GM18858 (cell line): Measurements from ENCODE around the gene STARD9.

Experiments
- ATAC-seq: cut with Tn5 transposase; IDR thresholded peaks from one replicate; pipeline ENCODE4 v1.9.1; 2021; ENCODE audit not compliant: unreplicated experiment

Gene STARD9

DNA sequence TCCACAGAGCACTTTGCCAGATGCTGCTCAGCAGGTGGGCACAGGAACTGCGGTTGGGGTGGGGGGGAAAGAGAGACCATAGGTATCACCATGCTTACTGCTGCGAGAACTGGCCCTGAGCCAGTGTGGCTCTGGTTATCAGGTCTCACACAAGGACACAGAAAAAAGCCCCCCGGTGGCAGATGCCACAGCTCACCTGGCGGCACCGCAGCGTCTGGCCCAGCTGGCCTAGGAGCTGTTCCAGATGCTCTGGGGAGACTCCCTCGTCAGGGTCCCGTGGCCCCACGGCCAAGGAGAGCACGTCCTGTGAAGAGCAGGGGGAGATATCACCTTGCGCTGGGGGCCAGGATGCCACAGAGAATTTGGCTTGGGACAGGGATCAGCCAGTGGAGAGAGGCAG, 150.7 kb downstream of the STARD9 start:
- no peak for ATAC-seq

DNA sequence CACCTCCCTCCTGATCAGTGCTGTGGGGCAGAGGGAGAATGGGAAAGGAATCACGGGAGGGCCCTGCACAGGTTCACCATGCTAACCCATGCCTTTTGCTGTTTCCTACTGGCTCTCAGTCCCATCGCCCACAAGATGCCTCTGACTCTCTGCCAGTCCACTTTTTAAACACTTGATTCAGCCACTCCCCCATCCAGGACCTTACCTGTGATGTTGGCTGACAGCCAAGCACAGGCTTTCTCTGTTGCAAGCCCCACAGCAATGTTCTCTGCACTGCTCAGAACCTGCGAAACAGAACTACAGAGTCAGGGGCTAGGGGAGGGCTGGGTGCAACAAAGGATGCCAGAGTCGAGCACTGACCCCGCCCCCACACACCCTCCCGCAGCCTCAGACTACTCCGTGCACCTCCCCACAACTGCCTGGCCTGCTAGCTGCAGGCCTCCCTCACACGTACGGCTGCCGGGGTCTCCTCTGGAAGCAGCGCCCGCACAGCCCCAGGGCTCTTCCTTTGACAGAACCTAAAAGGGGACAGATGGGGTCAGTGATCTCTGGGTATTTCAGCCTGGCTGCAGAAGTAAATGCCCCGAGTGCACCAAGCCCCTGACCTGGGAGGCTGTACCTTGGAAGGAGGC, 152.5 kb downstream of the STARD9 start:
- ATAC-seq, result no peak

DNA sequence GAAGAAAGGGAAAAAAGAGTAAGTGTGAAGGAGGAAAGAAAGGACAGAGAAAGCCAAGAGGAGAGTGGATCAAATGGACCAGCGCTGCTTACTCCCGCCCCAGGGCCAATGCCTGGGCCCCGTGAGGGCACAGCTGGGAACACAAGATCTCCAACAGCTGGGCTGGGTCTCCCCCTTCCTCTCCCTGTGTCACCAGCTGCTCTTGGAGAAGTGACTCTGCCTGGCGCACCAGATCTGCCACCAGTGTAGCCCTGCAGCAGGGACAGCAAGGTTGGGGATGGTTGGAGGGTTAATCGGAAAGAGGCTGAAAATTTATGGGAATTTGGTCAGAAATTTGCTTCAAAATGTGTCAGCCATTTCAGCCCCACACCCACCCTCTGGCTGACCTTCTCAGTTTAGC, 153.2 kb downstream of the STARD9 start:
- ATAC-seq, result no peak

DNA sequence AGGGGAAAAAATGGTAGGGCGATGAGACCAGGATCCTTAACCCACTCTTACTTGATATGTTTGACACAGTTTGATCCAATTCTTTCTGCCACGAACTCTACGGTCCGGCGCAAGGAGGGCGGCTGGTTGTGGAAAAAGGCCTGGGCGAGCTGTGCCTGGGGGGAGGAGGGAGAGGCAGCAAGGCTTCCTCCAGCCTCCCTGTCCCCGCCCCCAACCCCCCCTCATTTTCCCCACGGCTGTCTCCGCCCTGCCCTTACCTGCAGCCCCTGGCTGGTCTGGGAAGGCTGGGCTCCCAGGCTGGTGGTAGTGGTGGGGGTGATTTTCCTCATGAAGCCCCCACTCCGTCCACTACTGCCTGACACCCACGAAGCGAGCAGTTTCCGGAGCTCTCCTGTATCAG, 153.6 kb downstream of the STARD9 start:
- ATAC-seq, result no peak

DNA sequence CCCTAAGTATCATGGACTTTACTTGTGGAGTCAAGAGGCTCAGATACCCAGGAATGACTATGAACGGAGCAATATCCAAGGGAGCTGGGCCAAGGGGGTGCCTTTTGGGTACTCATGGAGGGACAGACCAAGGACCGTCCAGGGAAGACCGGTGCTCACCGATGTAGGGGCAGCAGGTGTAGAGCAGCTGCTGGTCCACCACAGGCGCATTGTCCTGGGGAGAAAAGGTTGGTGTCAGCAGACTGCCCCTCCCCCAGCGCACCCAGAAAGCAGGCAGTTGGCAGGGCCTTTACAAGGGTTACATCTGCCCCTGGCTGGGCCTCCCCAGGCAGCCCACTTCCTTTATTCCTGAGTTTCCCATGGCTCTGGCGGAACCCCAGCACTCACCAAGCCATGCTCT, 154.0 kb downstream of the STARD9 start:
- no peak for ATAC-seq

DNA sequence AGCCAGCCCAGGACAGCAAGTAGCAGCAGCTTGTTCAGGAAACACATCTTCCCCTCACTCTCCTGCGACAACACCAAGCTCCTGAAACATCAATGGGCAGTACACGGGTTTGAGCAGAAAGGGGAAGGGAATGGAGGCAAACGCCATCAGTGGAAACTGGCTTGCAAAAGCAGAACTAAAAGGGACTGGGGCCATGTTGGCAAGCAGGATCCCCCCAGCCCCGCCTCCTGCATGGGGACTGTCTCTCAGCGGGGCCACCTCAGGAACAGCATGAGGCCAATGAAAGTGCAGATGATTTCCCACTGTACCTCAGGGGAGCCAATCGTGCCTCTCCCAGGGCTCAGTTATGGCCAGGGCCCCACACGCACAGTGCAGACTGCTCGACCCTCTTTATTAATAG, 154.7 kb downstream of the STARD9 start:
- ATAC-seq, result no peak

- ATAC-seq, result no peak
Observed at GRCh38 chr15:42730536-42730935, 155.1 kb downstream of the STARD9 start.

DNA sequence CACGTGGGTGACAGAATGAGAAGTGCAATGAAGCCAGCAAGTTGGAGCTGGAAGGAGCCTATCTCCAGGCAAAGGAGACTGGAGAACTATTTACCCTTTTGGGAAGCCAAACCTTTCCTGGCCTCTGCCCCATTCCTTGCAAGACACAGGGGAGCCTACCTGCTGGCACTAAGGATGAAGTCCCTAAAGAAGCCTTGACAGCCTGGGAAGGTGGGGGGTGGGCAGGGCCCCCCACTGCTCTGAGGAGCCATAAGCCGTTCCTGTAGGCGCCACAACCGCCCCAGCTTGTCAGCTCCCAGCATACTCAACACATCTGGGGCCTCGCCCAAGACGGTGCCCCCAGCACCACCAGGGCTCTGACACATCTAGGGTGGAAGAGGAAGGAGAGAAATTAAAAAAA, 156.1 kb downstream of the STARD9 start:
- no peak for ATAC-seq

DNA sequence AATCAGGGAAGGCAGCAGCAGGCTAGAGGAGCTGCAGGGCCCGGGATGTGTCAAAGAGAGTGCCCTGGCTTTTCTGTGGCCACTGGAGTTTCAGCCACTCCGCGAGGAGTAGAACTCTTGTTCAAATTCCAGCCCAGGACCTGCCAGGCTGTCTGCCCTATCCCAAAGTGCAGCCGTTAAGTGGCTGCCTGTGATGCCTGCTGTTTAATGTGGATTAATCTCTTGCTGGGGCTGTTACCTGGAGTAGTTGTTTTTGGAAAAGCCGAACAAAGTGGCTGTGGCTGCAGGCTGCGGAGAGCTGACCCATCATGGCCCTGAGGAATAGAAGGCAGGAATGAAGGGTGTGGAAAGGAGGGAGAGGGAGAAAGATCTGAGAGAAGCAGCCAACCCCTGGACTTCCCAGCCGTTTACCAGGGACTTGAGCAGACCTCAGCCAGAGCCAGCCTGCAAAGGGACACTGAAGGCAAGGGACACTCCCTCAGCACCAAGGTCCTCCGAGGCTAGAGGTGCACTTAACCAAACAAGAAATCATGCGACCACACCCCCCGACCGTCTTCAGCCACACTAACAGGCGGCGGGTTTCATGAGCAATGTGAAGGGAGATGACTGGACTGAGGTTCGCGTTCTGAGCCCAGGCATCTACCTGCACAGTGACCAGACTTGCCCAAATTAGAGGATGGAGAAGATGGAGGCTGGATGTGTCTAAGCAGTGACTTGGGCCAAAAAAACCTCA, 156.9 kb downstream of the STARD9 start:
- ATAC-seq, result no peak

GRCh38 chr15:42733027-42733426, 157.6 kb downstream of the STARD9 start:
- ATAC-seq, result no peak

- ATAC-seq, result no peak
Observed at GRCh38 chr15:42734076-42734672, 158.8 kb downstream of the STARD9 start.

GRCh38 chr15:42735382-42736165, 160.2 kb downstream of the STARD9 start:
- ATAC-seq, result no peak

DNA sequence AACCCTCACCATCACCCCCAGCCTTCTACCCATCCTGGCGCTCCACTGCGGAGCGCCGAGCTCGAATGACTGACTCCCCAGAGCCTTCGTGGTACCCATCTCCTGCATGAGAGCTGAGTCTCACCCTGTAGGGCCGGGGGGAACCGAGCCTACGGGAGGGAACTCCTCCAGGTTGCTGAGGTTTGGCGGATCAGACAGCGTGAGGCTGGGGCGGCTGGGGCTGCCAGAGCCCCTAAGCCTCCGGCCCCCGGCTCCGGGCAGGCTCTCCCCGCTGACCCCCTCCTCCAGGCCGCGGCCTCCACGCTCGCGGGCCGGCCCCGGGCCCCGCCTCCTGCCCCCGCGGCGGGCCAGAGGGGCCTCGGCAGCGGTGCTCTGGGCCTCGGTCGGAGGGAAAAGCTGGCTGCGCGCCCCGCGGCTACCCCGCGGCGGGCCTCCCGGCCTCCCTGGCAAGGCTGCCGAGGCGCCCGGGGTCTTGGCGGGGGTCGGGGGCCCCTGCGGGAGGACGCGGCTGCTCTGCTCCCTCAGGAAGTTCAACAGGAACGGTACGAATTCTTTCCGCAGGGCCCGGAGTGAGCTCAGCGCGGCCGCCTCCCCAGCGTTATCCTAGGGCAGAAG, 160.9 kb downstream of the STARD9 start:
- ATAC-seq, result no peak

DNA sequence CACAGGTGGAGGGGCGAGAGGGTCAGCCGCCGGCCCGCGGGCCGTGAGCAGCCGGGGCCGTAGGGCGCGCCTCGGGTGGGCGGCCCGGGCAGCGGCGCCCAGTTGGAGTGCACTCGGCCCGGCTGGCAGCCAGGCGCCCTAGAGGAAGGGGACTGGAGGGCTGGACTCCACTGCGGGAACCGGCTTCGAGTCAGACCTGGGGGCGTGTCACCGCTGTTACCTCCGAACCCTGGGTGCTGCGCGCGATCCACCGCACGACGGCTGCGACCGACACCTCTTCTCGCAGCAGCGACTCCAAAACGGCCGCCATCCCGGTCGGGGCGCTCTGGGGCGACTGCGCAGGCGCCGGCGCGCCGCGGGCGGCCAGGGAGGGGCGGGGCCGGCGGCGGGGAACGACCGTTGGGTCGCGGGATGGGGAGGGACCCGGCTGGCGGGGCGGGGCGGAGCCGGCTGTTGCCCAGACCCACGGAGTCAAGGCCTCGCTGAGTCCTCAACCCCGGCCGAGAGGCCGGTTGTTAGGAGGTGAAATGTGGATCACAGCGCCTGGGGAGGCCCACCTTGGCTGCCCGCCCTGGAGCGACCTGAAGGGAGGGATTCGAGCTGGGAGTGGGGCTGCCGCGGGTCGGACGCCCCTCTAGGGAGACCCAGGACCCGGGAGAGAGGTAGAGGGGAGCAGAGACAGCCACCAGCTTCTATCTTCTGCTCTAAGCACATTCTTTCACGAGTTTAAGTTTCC, 161.6 kb downstream of the STARD9 start, which contains the start of gene CDAN1:
Gene CDAN1, minus strand, starts transcription at position 336 of the 736 bp plus-strand sequence. Its CDS starts 26 bp downstream, at position 310.
- ATAC-seq, result peak; percentile 59

DNA sequence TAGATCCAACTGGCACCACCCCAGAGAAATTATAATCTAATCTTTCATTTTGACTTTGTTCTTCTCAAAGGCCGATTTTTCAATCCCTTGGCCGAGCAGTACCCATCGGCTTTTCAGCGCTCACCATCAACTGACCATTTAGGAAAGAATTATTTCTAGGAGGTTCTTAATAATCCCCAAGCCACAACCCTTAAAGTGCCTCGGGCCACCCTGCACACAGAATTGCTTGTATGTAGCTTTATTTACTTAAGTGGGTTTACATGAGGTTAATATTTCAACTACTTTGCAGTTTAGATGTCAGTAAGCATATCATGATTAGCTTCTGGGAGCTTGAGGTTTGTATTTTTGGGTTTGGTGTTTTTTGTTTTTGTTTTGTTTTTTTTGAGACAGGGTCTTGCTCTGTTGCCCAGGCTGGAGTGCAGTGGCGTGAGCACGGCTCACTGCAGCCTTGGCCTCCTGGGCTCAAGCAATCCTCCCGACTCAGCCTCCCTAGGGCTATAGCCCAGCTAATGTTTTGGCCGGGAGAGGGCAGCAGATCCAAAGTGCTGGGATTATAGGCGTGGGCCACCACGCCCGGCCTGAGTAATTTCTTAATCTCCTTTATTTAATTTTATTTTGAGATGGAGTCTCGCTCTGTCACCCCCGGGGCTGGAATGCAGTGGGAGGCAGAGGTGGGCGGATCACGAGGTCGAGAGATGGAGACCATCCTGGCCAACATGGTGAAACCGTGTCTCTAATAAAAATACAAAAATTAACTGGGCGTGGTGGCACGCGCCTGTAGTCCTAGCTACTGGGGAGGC, 162.3 kb downstream of the STARD9 start:
- no peak for ATAC-seq

DNA sequence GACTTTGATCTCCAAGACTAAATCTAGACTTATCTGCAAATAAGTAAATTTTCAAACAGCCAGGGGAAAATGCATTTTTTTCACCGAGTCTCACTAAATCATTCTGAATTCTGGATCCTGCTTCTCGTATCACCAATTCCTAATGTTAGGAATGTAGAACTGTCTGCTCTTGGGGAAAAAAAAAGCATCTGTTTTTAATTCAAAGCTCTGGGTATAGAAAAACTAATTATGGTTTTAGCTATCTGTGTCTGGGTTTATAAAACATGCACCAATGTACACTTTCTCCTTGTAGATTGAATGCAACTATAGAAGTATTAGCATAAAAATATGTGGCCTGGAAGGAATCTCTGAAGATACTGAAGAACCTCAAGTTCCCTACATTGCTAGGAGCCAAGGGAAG, 166.3 kb downstream of the STARD9 start:
- ATAC-seq, result no peak

- no peak for ATAC-seq
Observed at GRCh38 chr15:42742149-42742548, 166.7 kb downstream of the STARD9 start.

- ATAC-seq, result no peak
Observed at GRCh38 chr15:42744195-42744594, 168.8 kb downstream of the STARD9 start.

DNA sequence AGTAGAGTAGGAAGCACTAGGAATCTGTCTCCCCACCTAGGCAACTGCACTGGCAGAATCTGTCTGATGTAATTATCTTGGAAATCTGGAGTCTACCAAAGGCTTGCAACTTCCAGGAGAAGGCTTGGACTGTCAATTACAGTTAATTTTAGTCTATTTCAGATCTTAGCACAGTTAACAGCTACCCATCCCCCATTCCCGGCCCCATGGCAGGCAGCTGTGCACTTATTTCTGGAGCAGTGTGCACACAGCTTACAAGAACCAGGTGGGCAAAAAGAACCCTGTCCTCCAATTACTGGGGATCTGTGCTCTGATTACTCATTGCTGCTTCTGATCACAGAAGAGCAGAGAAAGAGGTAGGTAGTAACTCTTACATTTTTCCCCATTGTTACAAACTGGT, 173.9 kb downstream of the STARD9 start:
- no peak for ATAC-seq

- no peak for ATAC-seq
Observed at GRCh38 chr15:42750306-42750705, 174.9 kb downstream of the STARD9 start.
